ENCODE measurements around the gene HSPA2.
"Not testable (repeated sequence)": the region's sequence is repeated elsewhere in the genome, so short reads cannot be mapped to it uniquely, and the experiment has no call there.

Gene HSPA2

GRCh38 chr14:64562436-64562835 is 21.9 kb downstream of the HSPA2 start:
- peak; percentile 52 for DNase-seq

GRCh38 chr14:64563696-64564095 is 23.2 kb downstream of the HSPA2 start:
- DNase-seq: no peak

- DNase-seq: peak; percentile 73
Measured at GRCh38 chr14:64566651-64567122, 26.1 kb downstream of the HSPA2 start.

- peak; percentile 96 for DNase-seq
Measured at GRCh38 chr14:64569138-64569631, 28.6 kb downstream of the HSPA2 start.

- not testable (repeated sequence) for DNase-seq
Measured at GRCh38 chr14:64569646-64570045, 29.1 kb downstream of the HSPA2 start.

GRCh38 chr14:64572386-64573104 is 32.0 kb downstream of the HSPA2 start:
- DNase-seq: no peak

- DNase-seq: no peak
Measured at GRCh38 chr14:64573109-64573508, 32.6 kb downstream of the HSPA2 start.

- no peak for DNase-seq
Measured at GRCh38 chr14:64574371-64575107, 34.0 kb downstream of the HSPA2 start.

GRCh38 chr14:64577211-64577610 is 36.7 kb downstream of the HSPA2 start:
- DNase-seq: no peak

GRCh38 chr14:64580467-64580866 is 39.9 kb downstream of the HSPA2 start:
- no peak for DNase-seq

GRCh38 chr14:64581363-64581762 is 40.8 kb downstream of the HSPA2 start:
- no peak for DNase-seq

- no peak for DNase-seq
Measured at GRCh38 chr14:64581817-64582216, 41.3 kb downstream of the HSPA2 start.

GRCh38 chr14:64584190-64584589 is 43.6 kb downstream of the HSPA2 start:
- no peak for DNase-seq

- no peak for DNase-seq
Measured at GRCh38 chr14:64591809-64592208, 51.3 kb downstream of the HSPA2 start.
